Superior temporal gyrus (tissue), 1 donor: ENCODE data around the gene RNF41.

Experiments used
- DNase-seq: peaks from one replicate; pipeline ENCODE4 v3.0.0-alpha.2; 2016; ENCODE audit errors: extremely low spot score

The RNF41 gene

GRCh38 chr12:56152756-56153677 is 68.7 kb downstream of the RNF41 start:
- no peak for DNase-seq
